Measurements from ENCODE around the gene DCLK1. TPM values are rescaled to one million over a fixed set of nuclear protein-coding genes. Genes with fewer than 3 reads are reported as not detected.

DCLK1 gene
- total RNA-seq, 4 donors from 2014 or later, result 11.9 to 26.4 (median 15.5) TPM

DNA sequence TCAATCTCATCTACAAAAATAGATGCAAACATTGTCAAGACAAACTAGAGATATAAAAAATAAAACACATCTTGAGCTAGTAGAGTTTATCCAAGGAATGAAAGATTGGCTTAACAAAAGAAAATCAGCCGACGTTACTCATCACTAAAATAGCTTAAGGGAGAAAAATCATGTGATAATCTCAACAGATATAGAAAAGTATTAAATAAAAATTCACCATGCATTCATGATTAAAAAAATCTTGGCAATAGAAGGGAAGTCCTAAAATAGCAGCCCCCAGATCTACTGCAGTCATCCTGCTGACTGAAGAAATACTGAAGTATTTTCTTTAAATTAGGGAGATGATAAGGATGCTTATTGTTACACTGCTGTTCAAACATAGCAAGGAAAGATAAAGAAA is 12.6 kb upstream of the DCLK1 start:
- Histone ChIP-seq H3K27me3 (no peaks in the 10 kb centered on the region), H3K27ac (no peak overlapping the region), H3K4me1 (no peaks in the 10 kb centered on the region), H3K4me3 (replicated peaks in 1 of 3) (no peak overlapping the region), H3K36me3 (no peaks in the 10 kb centered on the region), H3K9me3 (no peaks in the 10 kb centered on the region)
- intact Hi-C loops (cut with DNase I), result no loop called here
- WGBS, 2 donors, result 76 to 88% methylated on average over 2 of the region's 2 CpGs
- no peak for DNase-seq
- TF ChIP-seq, protein P1, sequence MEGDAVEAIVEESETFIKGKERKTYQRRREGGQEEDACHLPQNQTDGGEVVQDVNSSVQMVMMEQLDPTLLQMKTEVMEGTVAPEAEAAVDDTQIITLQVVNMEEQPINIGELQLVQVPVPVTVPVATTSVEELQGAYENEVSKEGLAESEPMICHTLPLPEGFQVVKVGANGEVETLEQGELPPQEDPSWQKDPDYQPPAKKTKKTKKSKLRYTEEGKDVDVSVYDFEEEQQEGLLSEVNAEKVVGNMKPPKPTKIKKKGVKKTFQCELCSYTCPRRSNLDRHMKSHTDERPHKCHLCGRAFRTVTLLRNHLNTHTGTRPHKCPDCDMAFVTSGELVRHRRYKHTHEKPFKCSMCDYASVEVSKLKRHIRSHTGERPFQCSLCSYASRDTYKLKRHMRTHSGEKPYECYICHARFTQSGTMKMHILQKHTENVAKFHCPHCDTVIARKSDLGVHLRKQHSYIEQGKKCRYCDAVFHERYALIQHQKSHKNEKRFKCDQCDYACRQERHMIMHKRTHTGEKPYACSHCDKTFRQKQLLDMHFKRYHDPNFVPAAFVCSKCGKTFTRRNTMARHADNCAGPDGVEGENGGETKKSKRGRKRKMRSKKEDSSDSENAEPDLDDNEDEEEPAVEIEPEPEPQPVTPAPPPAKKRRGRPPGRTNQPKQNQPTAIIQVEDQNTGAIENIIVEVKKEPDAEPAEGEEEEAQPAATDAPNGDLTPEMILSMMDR (IDR thresholded peaks at IDR 0.05), result no peak
- no peak for TF ChIP-seq POLR2A (IDR thresholded peaks at IDR 0.05)

- TF ChIP-seq, protein P1 (IDR thresholded peaks at IDR 0.05), result no peak
- no peak for TF ChIP-seq POLR2A (IDR thresholded peaks at IDR 0.05)
- H3K27me3 ChIP-seq, result no peaks in the 10 kb centered on the region
- no peaks in the 10 kb centered on the region for H3K9me3 ChIP-seq
- H3K4me3 ChIP-seq (replicated peaks in 1 of 3), result no peak overlapping the region
- no peak for DNase-seq
- H3K27ac ChIP-seq, result no peak overlapping the region
- H3K36me3 ChIP-seq, result no peaks in the 10 kb centered on the region
- no peaks in the 10 kb centered on the region for H3K4me1 ChIP-seq
- intact Hi-C loops (cut with DNase I), result no loop called here
These were observed 11.6 kb upstream of the DCLK1 start for GRCh38 chr13:36142735-36143134.

- Histone ChIP-seq H3K27me3 (no peaks in the 10 kb centered on the region), H3K4me3 (replicated peaks in 1 of 3) (no peak overlapping the region), H3K4me1 (peaks cover 0 to 8% of the 10 kb centered on the region in 2 donors), H3K27ac (no peak overlapping the region), H3K9me3 (no peaks in the 10 kb centered on the region), H3K36me3 (no peaks in the 10 kb centered on the region)
- DNase-seq, result no peak
- 29 to 35% methylated on average over 2 of the region's 2 CpGs for WGBS, 2 donors
- intact Hi-C loops (cut with DNase I), result no loop called here
- no peak for TF ChIP-seq POLR2A (IDR thresholded peaks at IDR 0.05)
- TF ChIP-seq, protein P1 (IDR thresholded peaks at IDR 0.05), result no peak
These were observed 4.7 kb upstream of the DCLK1 start for GRCh38 chr13:36135876-36136275.

- TF ChIP-seq POLR2A (IDR thresholded peaks at IDR 0.05), result no peak
- TF ChIP-seq, protein P1 (IDR thresholded peaks at IDR 0.05), result no peak
- WGBS, 2 donors, result 58 to 75% methylated on average over 1 of the region's 1 CpG
- intact Hi-C loops (cut with DNase I), result no loop called here
These were observed 3.5 kb upstream of the DCLK1 start for GRCh38 chr13:36134632-36135031.

GRCh38 chr13:36133950-36134626 is 2.9 kb upstream of the DCLK1 start:
- Histone ChIP-seq H3K36me3 (no peaks in the 10 kb centered on the region), H3K4me3 (replicated peaks in 1 of 3) (no peak overlapping the region), H3K9me3 (no peaks in the 10 kb centered on the region), H3K27ac (no peak overlapping the region), H3K27me3 (no peaks in the 10 kb centered on the region), H3K4me1 (peaks cover 0 to 13% of the 10 kb centered on the region in 2 donors)
- 57 to 79% methylated on average over 5 of the region's 5 CpGs for WGBS, 2 donors
- intact Hi-C loops (cut with DNase I), result no loop called here
- TF ChIP-seq POLR2A (IDR thresholded peaks at IDR 0.05), result no peak
- TF ChIP-seq, protein P1 (IDR thresholded peaks at IDR 0.05), result no peak
- no peak for DNase-seq

More at GRCh38 chr13:36134632-36135031, 3.5 kb upstream of the DCLK1 start:
- no peaks in the 10 kb centered on the region for H3K36me3 ChIP-seq
- no peaks in the 10 kb centered on the region for H3K9me3 ChIP-seq
- peaks cover 0 to 13% of the 10 kb centered on the region in 2 donors for H3K4me1 ChIP-seq
- no peaks in the 10 kb centered on the region for H3K27me3 ChIP-seq
- DNase-seq, result no peak
- no peak overlapping the region for H3K4me3 ChIP-seq (replicated peaks in 1 of 3)
- H3K27ac ChIP-seq, result no peak overlapping the region
